ENCODE measurements around the gene KLK12. TPM values are rescaled to one million over a fixed set of nuclear protein-coding genes. Genes with fewer than 3 reads are reported as not detected.

KLK12 gene
- total RNA-seq, 1 donor from 2014 or later, result 1.6 TPM

- TF ChIP-seq CTCF (conservative IDR thresholded peaks at IDR 0.05), result no peak
- H3K27ac Mint-ChIP-seq, result no peak overlapping the region
- H3K4me1 Mint-ChIP-seq (ENCODE audit: unreplicated experiment), result no peaks in the 10 kb centered on the region
- no peaks in the 10 kb centered on the region for H3K9me3 Mint-ChIP-seq
- DNase-seq (ENCODE audit: extremely low spot score, unreplicated experiment), result no peak
- no peak overlapping the region for H3K4me3 Mint-ChIP-seq
- peaks cover 61% of the 10 kb centered on the region for H3K27me3 Mint-ChIP-seq
- no peaks in the 10 kb centered on the region for H3K36me3 Mint-ChIP-seq
Measured at GRCh38 chr19:51009061-51009891, 25.5 kb downstream of the KLK12 start.

GRCh38 chr19:51007488-51007887 is 27.3 kb downstream of the KLK12 start:
- H3K27me3 Mint-ChIP-seq, result peaks cover 49% of the 10 kb centered on the region
- no peaks in the 10 kb centered on the region for H3K36me3 Mint-ChIP-seq
- no peak for DNase-seq (ENCODE audit: extremely low spot score, unreplicated experiment)
- no peak overlapping the region for H3K27ac Mint-ChIP-seq
- H3K4me1 Mint-ChIP-seq (ENCODE audit: unreplicated experiment), result no peaks in the 10 kb centered on the region
- H3K4me3 Mint-ChIP-seq, result no peak overlapping the region
- H3K9me3 Mint-ChIP-seq, result no peaks in the 10 kb centered on the region
- no peak for TF ChIP-seq CTCF (conservative IDR thresholded peaks at IDR 0.05)

GRCh38 chr19:51006406-51006805 is 28.4 kb downstream of the KLK12 start:
- Mint-ChIP-seq H3K9me3 (no peaks in the 10 kb centered on the region), H3K27ac (no peak overlapping the region), H3K4me3 (no peak overlapping the region), H3K27me3 (peaks cover 51% of the 10 kb centered on the region), H3K36me3 (no peaks in the 10 kb centered on the region), H3K4me1 (ENCODE audit: unreplicated experiment) (peaks cover 3% of the 10 kb centered on the region)
- no peak for DNase-seq (ENCODE audit: extremely low spot score, unreplicated experiment)
- no peak for TF ChIP-seq CTCF (conservative IDR thresholded peaks at IDR 0.05)

GRCh38 chr19:51005248-51005647 is 29.6 kb downstream of the KLK12 start:
- no peak for DNase-seq (ENCODE audit: extremely low spot score, unreplicated experiment)
- peaks cover 43% of the 10 kb centered on the region for H3K27me3 Mint-ChIP-seq
- no peaks in the 10 kb centered on the region for H3K9me3 Mint-ChIP-seq
- peaks cover 3% of the 10 kb centered on the region for H3K4me1 Mint-ChIP-seq (ENCODE audit: unreplicated experiment)
- H3K27ac Mint-ChIP-seq, result no peak overlapping the region
- no peaks in the 10 kb centered on the region for H3K36me3 Mint-ChIP-seq
- H3K4me3 Mint-ChIP-seq, result no peak overlapping the region
- no peak for TF ChIP-seq CTCF (conservative IDR thresholded peaks at IDR 0.05)

GRCh38 chr19:51003316-51003715 is 31.5 kb downstream of the KLK12 start:
- TF ChIP-seq CTCF (conservative IDR thresholded peaks at IDR 0.05), result no peak
- Mint-ChIP-seq H3K27me3 (peaks cover 32% of the 10 kb centered on the region), H3K9me3 (no peaks in the 10 kb centered on the region), H3K27ac (no peak overlapping the region), H3K4me1 (ENCODE audit: unreplicated experiment) (peaks cover 3% of the 10 kb centered on the region), H3K36me3 (no peaks in the 10 kb centered on the region), H3K4me3 (no peak overlapping the region)
- DNase-seq (ENCODE audit: extremely low spot score, unreplicated experiment), result no peak
